ENCODE results near the gene FAM168A.

DNA sequence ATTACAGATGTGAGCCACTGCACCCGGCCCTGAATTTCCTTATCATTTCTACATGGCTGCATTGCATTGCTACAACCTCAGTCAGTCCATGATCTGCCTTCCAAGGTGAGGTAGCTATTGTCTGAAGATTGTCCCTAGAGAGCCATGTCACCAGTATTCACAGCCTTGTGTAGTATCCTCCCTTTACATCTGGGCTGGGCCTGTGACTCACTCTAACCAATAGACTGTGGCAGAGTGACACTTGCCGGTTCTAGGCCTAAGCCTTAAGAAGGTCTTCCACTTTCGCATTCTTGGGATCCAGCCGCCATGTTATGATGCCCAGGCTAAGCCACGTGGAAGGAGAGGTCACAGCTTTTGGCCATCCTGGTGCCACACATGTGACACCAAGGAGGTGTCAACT lies 38.3 kb upstream of the FAM168A start:
- TF ChIP-seq, protein P1, sequence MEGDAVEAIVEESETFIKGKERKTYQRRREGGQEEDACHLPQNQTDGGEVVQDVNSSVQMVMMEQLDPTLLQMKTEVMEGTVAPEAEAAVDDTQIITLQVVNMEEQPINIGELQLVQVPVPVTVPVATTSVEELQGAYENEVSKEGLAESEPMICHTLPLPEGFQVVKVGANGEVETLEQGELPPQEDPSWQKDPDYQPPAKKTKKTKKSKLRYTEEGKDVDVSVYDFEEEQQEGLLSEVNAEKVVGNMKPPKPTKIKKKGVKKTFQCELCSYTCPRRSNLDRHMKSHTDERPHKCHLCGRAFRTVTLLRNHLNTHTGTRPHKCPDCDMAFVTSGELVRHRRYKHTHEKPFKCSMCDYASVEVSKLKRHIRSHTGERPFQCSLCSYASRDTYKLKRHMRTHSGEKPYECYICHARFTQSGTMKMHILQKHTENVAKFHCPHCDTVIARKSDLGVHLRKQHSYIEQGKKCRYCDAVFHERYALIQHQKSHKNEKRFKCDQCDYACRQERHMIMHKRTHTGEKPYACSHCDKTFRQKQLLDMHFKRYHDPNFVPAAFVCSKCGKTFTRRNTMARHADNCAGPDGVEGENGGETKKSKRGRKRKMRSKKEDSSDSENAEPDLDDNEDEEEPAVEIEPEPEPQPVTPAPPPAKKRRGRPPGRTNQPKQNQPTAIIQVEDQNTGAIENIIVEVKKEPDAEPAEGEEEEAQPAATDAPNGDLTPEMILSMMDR (IDR thresholded peaks at IDR 0.05) = no peak
- TF ChIP-seq POLR2A (IDR thresholded peaks at IDR 0.05) = no peak
